Epidermal melanocyte (primary cell): ENCODE data around the gene FAM72D.
"Not testable (repeated sequence)": the region's sequence is repeated elsewhere in the genome, so short reads cannot be mapped to it uniquely, and the experiment has no call there.

Experiments used
- DNase-seq: peaks from one replicate; pipeline ENCODE4 v3.0.0; 2011; ENCODE audit warnings: low spot score; ENCODE audit not compliant: insufficient read length

FAM72D gene

DNA sequence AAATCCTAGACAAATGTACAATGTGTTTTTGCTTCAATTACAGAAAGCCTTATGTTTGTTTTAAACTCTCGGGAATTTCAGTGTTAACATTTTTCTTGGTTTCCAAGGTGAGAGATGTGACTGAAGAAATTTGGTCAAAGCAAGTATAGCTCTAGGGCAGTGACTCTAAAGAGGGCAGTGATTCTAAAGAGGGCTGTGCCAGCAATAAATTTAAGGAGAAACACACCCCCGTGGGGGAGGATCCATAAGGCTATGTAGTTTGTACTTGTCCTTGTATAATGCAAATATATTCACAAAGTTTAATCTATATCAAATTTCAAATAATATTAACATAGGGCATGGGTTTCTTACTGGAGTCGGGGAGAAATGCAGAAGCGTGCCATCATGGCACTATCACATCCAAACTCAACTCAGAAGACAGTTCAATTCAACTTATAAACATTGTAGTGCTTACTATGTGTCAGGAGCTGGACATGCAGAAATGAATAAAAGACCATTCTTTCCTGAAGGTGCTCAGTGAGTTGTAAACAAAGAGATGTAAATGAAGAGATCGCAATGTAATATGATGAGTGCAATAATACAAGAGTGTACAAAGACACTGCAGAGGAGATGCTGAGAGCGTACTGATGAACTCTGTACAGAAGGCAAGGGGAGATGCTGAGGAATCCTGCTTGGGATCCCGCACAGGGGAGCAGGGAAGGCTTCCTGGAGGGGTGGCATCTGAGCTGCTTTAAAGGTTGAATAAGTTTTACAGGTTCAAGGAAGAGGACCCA, 13.1 kb upstream of the FAM72D start:
- DNase-seq: not testable (repeated sequence)

DNA sequence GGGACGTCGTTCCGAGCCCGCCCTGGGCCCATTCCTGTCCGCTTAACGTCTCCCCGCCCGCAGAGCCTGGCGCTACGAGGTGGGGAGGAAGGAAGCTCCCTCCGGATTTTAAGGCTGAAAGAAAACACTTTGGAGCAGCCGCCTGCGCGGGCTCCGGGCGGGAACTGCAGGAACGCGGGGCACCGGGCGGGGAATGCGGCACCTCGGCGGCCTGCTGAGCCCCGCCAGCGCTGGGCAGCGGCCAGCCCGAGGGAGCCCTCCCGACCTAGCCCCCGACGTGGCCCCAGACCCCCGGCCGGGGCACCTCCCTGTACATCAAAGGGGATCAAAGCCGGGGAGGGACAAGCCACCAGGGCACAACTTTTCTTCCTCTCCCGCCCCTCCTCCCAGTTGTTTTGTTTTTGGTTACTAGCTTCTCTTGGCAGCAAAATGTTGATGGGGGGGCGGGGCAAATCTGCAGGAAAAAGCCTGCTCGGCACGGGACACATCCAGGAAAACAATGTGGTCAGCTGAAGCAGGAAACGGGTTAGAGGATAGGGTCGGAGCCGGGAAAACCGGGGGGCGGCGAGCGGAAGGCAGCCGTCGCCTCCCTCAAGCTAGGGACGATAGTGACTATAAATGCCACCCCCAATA, 2.1 kb upstream of the FAM72D start:
- DNase-seq: not testable (repeated sequence)

DNA sequence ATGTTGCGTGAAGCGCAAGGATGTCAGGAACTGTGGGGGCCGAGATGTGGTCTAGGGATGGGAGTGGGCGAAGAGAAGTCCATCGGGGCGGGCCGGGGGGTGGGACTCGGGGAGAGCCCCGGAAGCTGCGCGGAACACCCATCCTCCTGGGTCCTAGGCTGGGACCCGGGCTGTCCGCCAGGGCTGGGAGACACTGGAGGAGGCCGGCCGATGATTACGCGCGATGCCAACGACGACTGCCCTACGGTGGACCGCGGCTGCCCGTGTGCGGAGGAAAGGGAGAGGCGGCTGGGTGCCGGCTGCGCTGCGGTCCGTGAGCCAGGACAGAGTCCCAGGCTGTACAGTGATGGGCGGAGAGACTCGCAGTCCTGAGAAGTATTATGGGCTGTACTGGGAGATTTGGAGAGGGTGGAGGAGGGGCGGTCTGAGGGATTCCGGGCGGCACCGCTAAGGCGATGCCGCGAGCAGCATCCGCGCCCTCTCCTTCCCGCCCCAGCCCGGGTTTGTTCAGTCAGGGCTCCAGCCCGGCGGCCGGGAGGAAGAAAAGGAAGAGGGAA, 1.0 kb upstream of the FAM72D start:
- DNase-seq: not testable (repeated sequence)

DNA sequence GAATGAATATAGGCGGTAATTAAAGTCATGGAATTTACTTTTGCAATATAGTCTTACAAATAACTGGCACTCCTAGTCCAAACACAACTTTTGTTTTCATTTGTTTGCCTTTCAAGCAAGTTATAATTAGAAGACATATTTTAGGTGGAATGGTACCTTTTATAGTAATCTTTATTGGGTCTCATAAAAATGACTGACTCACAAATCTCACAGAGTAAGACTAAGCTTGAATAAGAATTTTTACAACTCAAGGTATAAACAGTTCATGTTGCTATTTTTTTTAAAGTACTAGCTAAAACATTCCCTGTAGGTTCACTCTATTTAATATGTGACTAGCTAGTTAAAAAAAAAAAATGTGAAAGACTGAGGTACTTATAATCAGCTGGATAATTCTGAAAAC, 6.0 kb downstream of the FAM72D start:
- DNase-seq: not testable (repeated sequence)

DNA sequence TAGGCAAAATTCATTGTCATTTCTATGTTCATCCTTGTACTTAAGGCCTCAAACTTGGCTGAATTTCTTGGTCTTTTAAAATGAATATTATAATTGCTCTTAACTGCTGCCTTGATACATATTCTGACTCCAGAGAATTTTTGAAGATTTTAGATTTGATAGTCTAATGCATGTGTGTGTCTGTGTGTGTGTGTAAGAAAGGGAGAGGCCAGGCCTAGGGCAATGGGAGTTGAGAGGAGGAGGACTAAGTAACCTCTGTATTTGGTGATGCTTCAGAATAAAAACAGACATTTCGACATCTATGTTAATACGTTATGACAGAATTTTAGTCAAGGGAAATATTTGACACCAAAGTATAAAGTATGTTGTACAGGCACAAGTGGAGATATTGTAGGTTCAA, 7.5 kb downstream of the FAM72D start:
- DNase-seq: not testable (repeated sequence)

DNA sequence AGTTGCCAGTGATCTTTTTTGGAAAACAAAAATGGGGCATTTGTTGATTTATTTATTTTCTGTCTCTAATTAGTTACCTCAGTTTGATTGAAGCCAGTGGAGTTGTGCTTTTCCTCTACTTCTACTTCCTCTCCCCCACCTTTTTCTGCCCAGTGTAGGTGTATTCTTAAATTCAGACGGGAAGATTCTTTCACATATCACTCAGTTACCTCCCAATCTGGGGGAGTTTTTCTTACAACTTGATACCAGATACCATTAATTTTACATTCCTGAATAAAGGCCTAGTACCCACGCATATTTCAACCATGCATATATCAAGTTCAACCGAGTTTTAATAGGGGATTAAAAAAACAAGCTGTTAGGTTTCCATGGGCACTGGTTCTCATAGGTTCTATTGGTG, 15.9 kb downstream of the FAM72D start:
- DNase-seq: not testable (repeated sequence)

DNA sequence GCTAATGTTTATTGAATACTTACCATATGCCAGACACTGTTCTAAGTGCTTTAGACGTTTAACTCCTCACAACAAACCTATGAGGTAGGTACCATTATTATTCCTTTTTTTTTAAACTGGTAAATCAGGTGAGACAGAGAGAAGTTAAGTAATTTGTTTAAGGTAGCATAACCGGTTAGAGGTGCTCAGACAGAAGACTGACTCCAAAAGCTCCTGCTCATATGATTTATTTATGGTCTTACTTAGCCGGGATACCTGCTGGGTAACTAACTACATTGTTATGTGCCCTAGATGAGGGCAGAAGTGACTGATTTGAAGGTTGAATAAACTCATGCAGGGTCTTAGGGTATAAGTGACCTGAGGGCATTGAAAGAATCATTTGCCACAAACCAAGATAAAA, 16.9 kb downstream of the FAM72D start:
- not testable (repeated sequence) for DNase-seq

DNA sequence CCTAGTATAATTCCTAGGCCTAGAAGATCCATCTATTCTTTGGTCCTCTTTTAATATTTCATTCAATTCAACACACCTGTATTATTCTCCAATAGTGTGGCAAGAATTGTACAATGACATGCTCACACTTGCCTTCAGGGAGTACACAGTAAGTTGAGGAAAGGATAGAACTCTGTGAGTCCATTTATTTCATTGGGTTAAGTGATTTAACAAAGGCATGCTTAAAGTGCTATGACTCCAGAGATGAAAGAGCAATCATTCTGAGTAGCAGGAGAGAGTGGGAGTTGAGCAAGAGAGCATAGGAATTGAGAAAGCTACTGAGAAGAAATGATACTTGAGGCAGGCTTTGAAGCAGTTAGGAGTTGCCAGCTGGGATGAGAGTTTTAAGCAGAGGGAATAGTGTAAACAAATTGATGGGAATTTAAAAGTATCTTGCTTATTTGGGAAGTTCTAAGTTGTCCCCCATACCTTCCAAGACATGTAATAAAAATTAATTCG, 18.8 kb downstream of the FAM72D start:
- not testable (repeated sequence) for DNase-seq

DNA sequence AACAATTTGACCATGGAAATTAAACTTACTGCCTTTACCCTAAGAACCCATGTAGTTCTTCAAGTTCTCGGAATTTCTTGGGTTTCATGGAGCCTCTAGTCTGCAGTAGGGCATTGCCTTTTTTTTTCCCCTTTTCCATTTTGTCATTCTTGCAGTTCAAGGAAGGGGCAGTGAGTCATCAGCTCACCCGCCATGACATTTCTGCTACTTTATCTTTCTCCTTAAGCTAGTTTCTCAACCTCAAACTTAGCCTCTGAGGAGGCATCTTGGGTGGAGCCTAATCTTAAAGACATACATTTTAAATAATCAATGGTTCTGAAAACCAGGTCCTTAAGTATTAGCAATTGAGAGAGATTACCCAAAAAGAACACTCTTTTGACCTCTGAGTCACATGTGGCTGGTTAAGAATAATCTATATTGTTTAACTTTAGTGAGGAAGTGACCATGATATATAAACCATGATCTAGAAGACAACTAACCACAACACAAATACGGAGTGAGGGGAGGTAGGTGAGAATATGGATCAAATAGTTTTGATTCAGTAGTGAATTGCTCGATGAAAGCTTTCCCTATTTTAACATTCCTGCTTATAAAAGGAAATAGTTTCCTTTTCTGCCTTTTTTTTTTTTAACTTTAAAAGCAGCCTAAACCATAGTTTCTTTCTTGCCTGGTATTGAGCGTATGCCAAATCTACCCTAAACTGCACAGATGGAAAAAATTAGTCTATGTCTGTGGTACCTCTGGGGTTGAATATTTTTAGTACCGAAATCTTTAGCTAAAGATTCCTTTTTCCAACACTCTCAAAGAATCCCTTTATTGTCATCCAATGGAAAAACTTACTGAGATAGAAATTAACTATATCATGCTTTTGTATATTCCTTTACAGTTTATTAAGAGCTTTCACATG, 20.1 kb downstream of the FAM72D start:
- not testable (repeated sequence) for DNase-seq

DNA sequence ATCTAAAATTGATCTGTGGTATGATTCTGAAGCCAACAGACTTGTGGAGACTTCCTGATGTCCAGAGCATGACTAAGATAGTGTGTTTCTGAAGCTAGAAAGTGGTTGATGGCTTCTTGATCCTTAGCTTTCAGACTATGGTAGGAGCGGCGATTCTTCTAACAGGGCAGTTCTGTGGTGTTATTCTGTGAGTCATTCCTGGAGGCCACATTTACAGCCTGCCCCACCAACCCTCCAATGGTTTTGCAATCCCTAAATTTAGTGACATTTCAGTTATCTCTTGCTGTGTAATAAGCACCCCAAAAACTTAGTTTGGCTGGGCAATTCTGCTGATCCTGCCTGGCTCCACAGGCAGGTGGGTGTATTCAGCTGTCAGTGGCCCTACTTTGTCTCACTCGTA, 24.1 kb downstream of the FAM72D start:
- not testable (repeated sequence) for DNase-seq

DNA sequence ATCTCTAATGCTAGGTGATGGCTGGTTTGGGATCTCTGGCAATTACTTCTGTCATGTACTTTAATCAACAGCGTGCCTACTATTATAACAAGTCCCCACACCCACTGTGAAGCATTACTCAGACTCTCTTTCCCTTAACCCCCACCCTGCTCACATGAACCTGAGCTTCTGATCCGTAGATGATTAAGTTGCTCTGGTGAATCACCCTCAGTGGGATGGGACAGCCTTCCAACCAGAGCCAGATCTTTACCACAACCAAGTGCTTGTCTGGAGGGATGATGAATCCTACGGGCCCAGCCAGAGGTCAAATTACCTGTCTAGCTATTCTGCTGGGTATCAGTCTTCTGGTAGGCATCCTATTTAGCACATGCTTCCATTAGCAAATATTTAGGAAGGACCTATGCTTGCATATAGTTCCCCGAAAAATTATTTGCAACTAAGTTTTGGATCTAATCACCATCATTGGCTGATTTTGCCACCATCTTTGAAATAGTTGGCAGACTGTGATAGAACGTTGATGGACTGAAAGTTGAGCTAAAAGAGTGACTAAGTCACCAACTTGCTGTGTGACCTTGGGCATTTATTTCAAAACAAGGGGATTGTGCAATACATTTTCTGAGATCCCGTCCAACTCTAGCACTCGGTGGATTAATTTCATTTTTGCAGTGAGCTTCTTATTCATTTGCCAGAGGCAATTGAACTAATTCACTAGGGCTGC, 26.7 kb downstream of the FAM72D start:
- not testable (repeated sequence) for DNase-seq

DNA sequence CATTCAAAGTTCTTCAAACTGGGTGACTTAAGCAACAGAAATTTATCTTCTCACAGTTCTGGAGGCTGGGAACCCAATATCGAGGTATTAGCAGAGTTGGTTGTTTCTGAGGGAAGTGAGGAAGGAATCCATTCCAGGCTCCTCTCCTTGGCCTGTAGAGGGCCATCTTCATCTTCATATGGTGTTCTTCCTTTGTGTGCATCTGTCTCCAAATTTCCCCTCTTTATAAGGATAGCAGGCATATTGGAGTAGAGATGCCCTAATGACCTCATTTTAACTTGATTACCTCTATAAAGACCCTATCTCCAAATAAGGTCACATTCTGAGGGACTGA, 27.3 kb downstream of the FAM72D start:
- DNase-seq: not testable (repeated sequence)

DNA sequence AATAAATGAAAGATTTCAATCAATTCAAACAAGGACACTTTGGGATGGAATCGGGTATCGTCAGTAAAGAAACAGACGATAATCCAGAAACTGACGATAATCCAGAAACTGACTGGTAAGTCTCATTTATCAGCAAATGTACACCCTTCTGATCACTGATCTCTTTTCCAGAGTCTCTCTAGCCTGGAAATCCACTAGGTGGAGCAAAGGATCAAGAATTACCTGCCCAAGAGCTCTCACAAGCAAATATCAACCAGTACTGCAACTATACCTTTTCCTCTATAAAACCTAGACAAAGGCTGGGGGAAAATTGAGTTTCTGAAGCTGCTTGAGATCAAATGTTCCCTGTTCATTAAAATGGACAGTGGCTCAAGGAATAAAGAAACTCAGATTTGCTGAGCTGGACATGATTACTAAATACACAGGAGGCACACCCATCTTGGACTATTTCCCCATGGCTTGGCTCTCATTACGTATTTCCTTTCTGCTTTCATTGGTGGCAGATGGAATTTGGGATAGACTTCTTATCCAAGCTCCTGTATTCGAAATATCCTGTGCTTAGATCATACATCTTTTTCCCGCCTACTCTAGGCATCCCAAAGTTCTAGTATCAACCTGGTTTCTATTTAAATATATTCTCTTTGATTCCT, 28.3 kb downstream of the FAM72D start:
- not testable (repeated sequence) for DNase-seq

DNA sequence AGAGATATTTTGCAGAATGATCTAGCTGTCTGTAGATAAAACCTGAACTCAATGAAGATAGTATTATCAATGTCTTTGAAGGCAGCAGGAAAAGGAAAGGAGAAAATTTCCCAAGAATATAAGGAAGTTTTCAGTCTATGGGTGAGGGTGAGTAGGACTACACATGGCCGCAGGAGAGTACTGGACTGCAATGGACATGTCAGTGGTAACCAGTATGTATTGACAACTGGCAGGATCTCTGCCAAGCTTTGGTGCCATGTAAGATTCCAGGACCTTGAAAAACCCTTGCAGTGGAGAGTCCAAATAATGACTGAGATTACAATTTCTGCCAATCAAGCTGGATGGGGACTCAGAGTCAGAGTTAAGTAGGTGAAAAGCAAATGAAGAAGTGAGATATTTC, 29.3 kb downstream of the FAM72D start:
- DNase-seq: not testable (repeated sequence)

DNA sequence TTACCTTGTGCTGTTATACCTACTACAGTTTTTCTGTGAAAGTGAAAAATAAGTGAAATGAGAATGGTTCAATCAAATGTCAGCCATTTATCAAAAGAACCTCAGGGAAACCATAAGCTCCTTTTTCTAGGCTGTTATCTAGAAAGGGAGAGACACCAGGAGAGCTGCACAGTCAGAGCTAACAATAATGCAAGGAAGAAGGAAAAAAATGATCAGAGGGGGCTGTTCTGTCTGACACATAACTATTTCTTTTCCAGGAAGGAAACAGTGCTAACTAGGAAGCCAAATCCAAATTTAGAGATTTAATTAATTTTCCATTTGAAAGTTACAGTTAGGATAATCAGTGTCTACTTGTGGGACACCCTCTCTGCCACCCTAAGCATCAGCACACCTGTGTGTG, 31.4 kb downstream of the FAM72D start:
- not testable (repeated sequence) for DNase-seq

DNA sequence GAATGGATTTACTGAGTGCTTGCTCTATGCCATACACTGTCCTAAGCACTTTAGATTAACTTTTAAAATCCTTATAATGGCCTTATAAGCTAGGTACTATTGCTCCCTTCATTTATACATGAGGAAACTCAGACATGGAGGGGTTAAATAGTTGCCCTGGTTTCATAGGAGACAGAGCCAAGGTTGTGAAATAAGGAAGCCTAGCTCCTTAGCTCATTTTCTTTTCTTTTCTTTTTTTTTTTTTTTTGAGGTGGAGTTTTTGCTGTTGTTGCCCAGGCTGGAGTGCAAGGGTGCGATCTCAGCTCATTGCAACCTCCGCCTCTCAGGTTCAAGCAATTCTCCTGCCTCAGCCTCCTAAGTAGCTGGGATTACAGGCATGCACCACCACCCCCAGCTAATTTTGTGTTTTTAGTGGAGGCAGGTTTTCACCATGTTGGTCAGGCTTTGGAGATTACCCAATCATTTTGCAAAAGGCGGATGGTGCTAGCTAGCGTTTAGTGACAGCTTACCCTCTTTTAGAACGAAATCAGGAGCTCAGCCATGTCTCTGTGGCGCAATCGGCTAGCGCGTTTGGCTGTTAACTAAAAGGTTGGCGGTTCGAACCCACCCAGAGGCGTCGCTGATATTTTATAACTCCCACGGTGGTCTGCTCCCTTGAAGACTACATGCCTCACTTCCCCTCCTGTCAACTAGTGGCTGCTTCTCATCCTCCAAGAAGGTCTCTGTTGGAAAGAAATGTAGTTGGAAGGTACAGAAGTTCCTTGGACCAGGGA, 33.1 kb downstream of the FAM72D start:
- not testable (repeated sequence) for DNase-seq

DNA sequence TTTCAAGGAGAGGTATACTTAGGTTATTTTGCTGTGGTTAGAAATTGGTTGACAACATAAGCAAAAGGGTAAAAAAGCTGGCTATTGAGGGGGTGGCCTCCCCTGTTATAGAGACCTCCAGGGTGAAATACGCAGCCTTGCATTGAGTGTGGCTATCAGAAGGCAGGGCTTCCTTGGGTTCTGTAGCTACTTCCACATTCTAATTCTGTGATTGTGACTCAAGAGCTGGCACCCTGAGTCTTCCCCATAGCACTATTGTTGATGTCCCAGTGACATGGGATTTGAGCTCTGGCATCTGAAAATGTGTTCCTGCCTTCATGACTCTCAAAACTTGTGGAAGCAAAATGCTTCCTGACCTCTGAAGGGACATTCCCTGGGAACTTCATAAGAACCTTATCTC, 38.7 kb downstream of the FAM72D start:
- DNase-seq: not testable (repeated sequence)

DNA sequence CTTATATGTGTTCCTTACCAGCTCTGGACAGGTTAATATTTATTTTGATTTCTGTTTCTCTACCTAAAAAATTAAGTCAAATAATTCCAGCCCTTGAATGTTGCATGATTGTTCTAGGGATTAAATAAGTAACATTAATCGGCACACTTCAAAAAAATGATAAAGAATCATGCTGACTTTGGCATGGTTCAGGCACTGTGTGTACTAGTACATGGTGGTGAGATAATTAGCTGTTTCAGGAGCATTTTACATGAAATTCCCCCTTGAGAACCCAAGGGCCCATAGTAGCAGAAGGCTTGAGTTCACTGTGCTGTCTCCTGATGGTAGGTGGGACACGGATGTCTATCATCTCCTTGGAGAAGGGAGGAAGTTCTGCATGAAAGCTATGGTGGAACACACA, 44.8 kb downstream of the FAM72D start:
- DNase-seq: not testable (repeated sequence)

DNA sequence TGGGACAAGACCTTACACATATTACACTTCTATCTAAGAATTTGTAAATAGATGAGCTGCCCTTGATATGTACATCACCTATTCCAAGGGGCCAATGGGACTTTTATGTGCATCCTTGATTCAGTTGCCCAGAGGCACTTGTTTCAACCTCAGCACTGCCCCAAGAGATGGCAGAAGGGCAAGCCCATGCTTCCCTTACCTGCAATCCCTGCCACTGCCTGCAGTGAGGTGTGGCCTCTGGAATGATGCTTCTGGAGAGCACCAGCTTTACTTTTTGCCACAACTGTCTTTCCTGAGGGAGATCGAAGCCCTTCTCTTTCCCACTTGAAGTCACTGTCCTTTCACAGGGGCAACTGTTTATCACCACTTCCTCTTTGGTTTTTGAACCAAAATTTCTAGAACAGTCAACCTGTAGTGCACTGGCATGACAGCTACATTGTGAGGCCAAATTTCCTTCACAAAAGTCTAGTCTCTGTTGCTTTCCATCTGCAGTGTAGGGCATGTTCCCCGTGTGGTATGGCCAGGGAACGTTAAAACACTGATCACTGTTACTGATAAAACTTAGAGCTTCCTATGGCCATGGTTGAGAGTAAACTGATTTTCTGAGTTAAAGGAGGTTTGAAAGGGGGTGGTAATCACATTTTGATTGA, 48.6 kb downstream of the FAM72D start:
- not testable (repeated sequence) for DNase-seq
